ENCODE measurements around the gene ERCC3.

ERCC3 gene

GRCh38 chr2:127293748-127294562 lies at the start of gene ERCC3:
Gene ERCC3 (minus strand): TSS chr2:127294144. CDS start chr2:127294081, 63 bp downstream.
- Histone ChIP-seq H3K27ac (ENCODE audit: poor library complexity, severe bottlenecking) (peak within 1 kb of the TSS; percentile 56), H3K36me3 (ENCODE audit: low read depth) (peaks cover 41% of the 10 kb centered on the region), H3K4me3 (ENCODE audit: severe bottlenecking) (peak within 1 kb of the TSS; percentile 88), H3K27me3 (ENCODE audit: insufficient read depth, poor library complexity, severe bottlenecking) (no peaks in the 10 kb centered on the region), H3K9me3 (ENCODE audit: severe bottlenecking) (no peaks in the 10 kb centered on the region), H3K4me1 (ENCODE audit: insufficient read depth, poor library complexity, severe bottlenecking) (no peaks in the 10 kb centered on the region)
- peak; percentile 83 for DNase-seq (ENCODE audit: low spot score)
- peak; percentile 95 for ATAC-seq (ENCODE audit: low read depth)
- TF ChIP-seq CTCF (IDR thresholded peaks at IDR 0.05; ENCODE audit: poor library complexity, severe bottlenecking), result no peak

GRCh38 chr2:127343277-127343676 lies 49.3 kb upstream of the ERCC3 start:
- no peak for ATAC-seq (ENCODE audit: low read depth)
- DNase-seq (ENCODE audit: low spot score), result no peak
- no peak for TF ChIP-seq CTCF (IDR thresholded peaks at IDR 0.05; ENCODE audit: poor library complexity, severe bottlenecking)
- H3K27me3 ChIP-seq (ENCODE audit: insufficient read depth, poor library complexity, severe bottlenecking), result no peaks in the 10 kb centered on the region
- H3K4me1 ChIP-seq (ENCODE audit: insufficient read depth, poor library complexity, severe bottlenecking), result no peaks in the 10 kb centered on the region
- peaks cover 36% of the 10 kb centered on the region for H3K36me3 ChIP-seq (ENCODE audit: low read depth)
- H3K9me3 ChIP-seq (ENCODE audit: severe bottlenecking), result no peaks in the 10 kb centered on the region
- H3K4me3 ChIP-seq (ENCODE audit: severe bottlenecking), result no peak overlapping the region
- H3K27ac ChIP-seq (ENCODE audit: poor library complexity, severe bottlenecking), result no peak overlapping the region

GRCh38 chr2:127342101-127342500 lies 48.2 kb upstream of the ERCC3 start:
- no peak for DNase-seq (ENCODE audit: low spot score)
- TF ChIP-seq CTCF (IDR thresholded peaks at IDR 0.05; ENCODE audit: poor library complexity, severe bottlenecking), result no peak

GRCh38 chr2:127332335-127332734 lies 38.4 kb upstream of the ERCC3 start:
- DNase-seq (ENCODE audit: low spot score) (no peak), ATAC-seq (ENCODE audit: low read depth) (no peak)
- Histone ChIP-seq H3K36me3 (ENCODE audit: low read depth) (peaks cover 55% of the 10 kb centered on the region), H3K27me3 (ENCODE audit: insufficient read depth, poor library complexity, severe bottlenecking) (no peaks in the 10 kb centered on the region), H3K9me3 (ENCODE audit: severe bottlenecking) (no peaks in the 10 kb centered on the region), H3K4me3 (ENCODE audit: severe bottlenecking) (no peak overlapping the region), H3K4me1 (ENCODE audit: insufficient read depth, poor library complexity, severe bottlenecking) (no peaks in the 10 kb centered on the region), H3K27ac (ENCODE audit: poor library complexity, severe bottlenecking) (no peak overlapping the region)
- no peak for TF ChIP-seq CTCF (IDR thresholded peaks at IDR 0.05; ENCODE audit: poor library complexity, severe bottlenecking)

More at GRCh38 chr2:127342101-127342500, 48.2 kb upstream of the ERCC3 start:
- no peak for ATAC-seq (ENCODE audit: low read depth)
- no peaks in the 10 kb centered on the region for H3K27me3 ChIP-seq (ENCODE audit: insufficient read depth, poor library complexity, severe bottlenecking)
- no peak overlapping the region for H3K27ac ChIP-seq (ENCODE audit: poor library complexity, severe bottlenecking)
- peaks cover 46% of the 10 kb centered on the region for H3K36me3 ChIP-seq (ENCODE audit: low read depth)
- H3K9me3 ChIP-seq (ENCODE audit: severe bottlenecking), result no peaks in the 10 kb centered on the region
- no peaks in the 10 kb centered on the region for H3K4me1 ChIP-seq (ENCODE audit: insufficient read depth, poor library complexity, severe bottlenecking)
- no peak overlapping the region for H3K4me3 ChIP-seq (ENCODE audit: severe bottlenecking)

GRCh38 chr2:127330753-127331152 lies 36.8 kb upstream of the ERCC3 start:
- TF ChIP-seq CTCF (IDR thresholded peaks at IDR 0.05; ENCODE audit: poor library complexity, severe bottlenecking), result no peak
- Histone ChIP-seq H3K27me3 (ENCODE audit: insufficient read depth, poor library complexity, severe bottlenecking) (no peaks in the 10 kb centered on the region), H3K9me3 (ENCODE audit: severe bottlenecking) (no peaks in the 10 kb centered on the region), H3K4me3 (ENCODE audit: severe bottlenecking) (no peak overlapping the region), H3K4me1 (ENCODE audit: insufficient read depth, poor library complexity, severe bottlenecking) (no peaks in the 10 kb centered on the region), H3K27ac (ENCODE audit: poor library complexity, severe bottlenecking) (no peak overlapping the region), H3K36me3 (ENCODE audit: low read depth) (peaks cover 51% of the 10 kb centered on the region)
- ATAC-seq (ENCODE audit: low read depth) (no peak), DNase-seq (ENCODE audit: low spot score) (no peak)

All from RWPE2 (cell line).